ENCODE results near the gene RPS27.

- TF ChIP-seq CTCF (IDR thresholded peaks at IDR 0.05) (no peak), POLR2A (IDR thresholded peaks at IDR 0.05) (no peak)
Observed at GRCh38 chr1:153973071-153973470, 17.5 kb upstream of the RPS27 start.

Measured in thyroid gland (tissue), 4 donors.